A549 (cell line): ENCODE data around the gene ZNF496. TPM values are rescaled to one million over a fixed set of nuclear protein-coding genes. Genes with fewer than 3 reads are reported as not detected.

Experiments
- ATAC-seq, 2 experiments: fragments of 200-7000 bp in 1 of 2; fragments of >200 bp in 1 of 2; cut with Nextera tagmentation in 1 of 2; cut with Tn5 transposase in 1 of 2; 3 replicates each; pipeline versions ENCODE4 v1.8.0 to v1.9.1; 2018 to 2020; ENCODE audit warnings: mild to moderate bottlenecking in 1 of 2, moderate library complexity in 1 of 2
- CTCF ChIA-PET: fragments of 300-600 bp; sonication (Branson Sonifier 250); formaldehyde crosslinking; extraction: SDS; loops from one replicate; lab custom pipeline; 2021; ENCODE audit warnings: antibody characterized with exemption, inconsistent platforms; lab: Yijun Ruan, JAX
- POLR2A ChIA-PET: fragments of 350-600 bp; formaldehyde crosslinking; extraction: SDS; loops from one replicate; lab custom pipeline; 2021; ENCODE audit warnings: antibody characterized with exemption, inconsistent platforms; lab: Yijun Ruan, JAX
- DNase-seq, 2 experiments: peaks; one replicate each; pipeline versions ENCODE4 v3.0.0 to v3.0.0-alpha.2; 2011 to 2016; ENCODE audit warnings: low read depth in 1 of 2, low spot score in 1 of 2
- FAIRE-seq: peaks from 2 replicates; lab custom pipeline; 2011; peaks lifted over from hg19 to GRCh38; lab: Jason Lieb, UNC
- H3K27ac ChIP-seq, 2 experiments: fragments of >200 bp; sonication (Bioruptor Twin); formaldehyde crosslinking; 3 replicates each; pipeline ENCODE4 v1.5.1; 2016 to 2017
- H3K4me1 ChIP-seq: fragments of >200 bp; sonication (Bioruptor Twin); formaldehyde crosslinking; 3 replicates; pipeline ENCODE4 v1.6.1; 2016
- H3K4me2 ChIP-seq: fragments of >200 bp; sonication (Bioruptor Twin); formaldehyde crosslinking; 3 replicates; pipeline ENCODE4 v1.6.1; 2016
- H3K4me3 ChIP-seq: fragments of >200 bp; sonication (Bioruptor Twin); formaldehyde crosslinking; 3 replicates; pipeline ENCODE4 v1.5.1; 2016
- H3K9me3 ChIP-seq: fragments of >200 bp; sonication (Bioruptor Twin); formaldehyde crosslinking; 3 replicates; pipeline ENCODE4 v1.6.1; 2016
- EHF ChIP-seq: fragments of 250-450 bp; sonication (Bioruptor Pico); IDR thresholded peaks from 2 replicates; pipeline ENCODE4 v1.5.0; 2020; ENCODE audit warnings: mild to moderate bottlenecking
- EP300 ChIP-seq, 2 experiments: fragments of >200 bp; sonication (Bioruptor Twin); formaldehyde crosslinking; IDR thresholded peaks; 2 replicates in 1 of 2; 3 replicates in 1 of 2; pipeline ENCODE4 v1.6.1; 2016 to 2017
- GATA3 ChIP-seq: IDR thresholded peaks from 2 replicates; pipeline ENCODE4 v1.6.1; 2012; ENCODE audit warnings: borderline replicate concordance
- HOXA7 ChIP-seq: fragments of 250-450 bp; sonication (Bioruptor Pico); IDR thresholded peaks from 2 replicates; pipeline ENCODE4 v1.5.0; 2020; ENCODE audit warnings: mild to moderate bottlenecking, moderate library complexity
- HOXB13 ChIP-seq: fragments of 250-450 bp; sonication (Bioruptor Pico); IDR thresholded peaks from 2 replicates; pipeline ENCODE4 v1.5.0; 2020; ENCODE audit warnings: low read depth, mild to moderate bottlenecking, moderate library complexity
- JUNB ChIP-seq: fragments of >200 bp; sonication (Bioruptor Twin); formaldehyde crosslinking; IDR thresholded peaks from 2 replicates; pipeline ENCODE4 v1.6.1; 2016
- KDM5A ChIP-seq: fragments of 200-600 bp; sonication (generic); IDR thresholded peaks from 2 replicates; pipeline ENCODE4 v1.6.1; 2016; ENCODE audit warnings: antibody characterized with exemption, mild to moderate bottlenecking
- MAFK ChIP-seq: fragments of 450-650 bp; IDR thresholded peaks from 2 replicates; pipeline ENCODE4 v1.6.1; 2014; ENCODE audit not compliant: partially characterized antibody
- MYC ChIP-seq: IDR thresholded peaks from 2 replicates; pipeline ENCODE4 v1.6.1; 2012; ENCODE audit warnings: mild to moderate bottlenecking, inconsistent platforms, low read length, improper control_type of control experiment, borderline replicate concordance
- NFE2L2 ChIP-seq: fragments of 150-350 bp; conservative IDR thresholded peaks from 2 replicates; pipeline ENCODE4 v1.6.1; 2014; ENCODE audit warnings: low read length
- NPAS2 ChIP-seq: fragments of 250-450 bp; sonication (Bioruptor Pico); IDR thresholded peaks from 2 replicates; pipeline ENCODE4 v1.8.0; 2022; ENCODE audit warnings: mild to moderate bottlenecking, moderate library complexity, borderline replicate concordance
- PHF8 ChIP-seq: fragments of 200-600 bp; sonication (generic); IDR thresholded peaks from 2 replicates; pipeline ENCODE4 v1.6.1; 2016; ENCODE audit warnings: low read depth, mild to moderate bottlenecking, antibody characterized with exemption, moderate library complexity, borderline replicate concordance
- POLR2A ChIP-seq: IDR thresholded peaks from 2 replicates; pipeline ENCODE4 v1.6.1; 2012; ENCODE audit warnings: mild to moderate bottlenecking, low read length
- RARB ChIP-seq: fragments of 250-450 bp; sonication (Bioruptor Pico); IDR thresholded peaks from 2 replicates; pipeline ENCODE4 v1.8.0; 2021; ENCODE audit warnings: mild to moderate bottlenecking, moderate library complexity
- RFX5 ChIP-seq: fragments of 450-650 bp; IDR thresholded peaks from 2 replicates; pipeline ENCODE4 v1.7.1; 2014; ENCODE audit warnings: antibody characterized with exemption, mild to moderate bottlenecking, moderate library complexity
- RNF2 ChIP-seq: fragments of 200-600 bp; sonication (generic); IDR thresholded peaks from 2 replicates; pipeline ENCODE4 v1.6.1; 2016; ENCODE audit warnings: low read depth, mild to moderate bottlenecking, antibody characterized with exemption, moderate library complexity, borderline replicate concordance
- TFCP2L1 ChIP-seq: fragments of 250-450 bp; sonication (Bioruptor Pico); IDR thresholded peaks from 2 replicates; pipeline ENCODE4 v1.5.0; 2021; ENCODE audit warnings: mild to moderate bottlenecking
- WGBS: methylation state at CpG from one replicate; pipeline ENCODE4 v1.1.6; 2017; ENCODE audit errors: missing lambda C conversion rate; 5-methylcytosine and 5-hydroxymethylcytosine counted together
- polyA plus RNA-seq, 4 experiments: library from polyadenylated mRNA; depleted of rRNA in 3 of 4; stranded (reverse); fragments of >200 nt; fragmentation: RNase III in 1 of 4; extraction: RNeasy Plus Mini Kit Qiagen cat#74134 plus additional on column Dnase treatment in 1 of 4; gene quantifications; 2 replicates in 3 of 4; 3 replicates in 1 of 4; pipeline ENCODE4 v1.2.3, GENCODE V29; 2011 to 2017
- TF ChIP-seq, protein P1 (sequence below): fragments of 250-450 bp; sonication (Bioruptor Pico); IDR thresholded peaks from 2 replicates; pipeline ENCODE4 v1.5.0; 2021; ENCODE audit warnings: mild to moderate bottlenecking, moderate library complexity, borderline replicate concordance
- TF ChIP-seq, protein P2 (sequence below): IDR thresholded peaks from 2 replicates; pipeline ENCODE4 v1.6.1; 2012; ENCODE audit warnings: low read depth, borderline replicate concordance
- TF ChIP-seq, protein P3 (sequence below): IDR thresholded peaks from 2 replicates; pipeline ENCODE4 v1.6.1; 2012
- TF ChIP-seq, protein P4 (sequence below): fragments of >200 bp; sonication (Bioruptor Twin); formaldehyde crosslinking; IDR thresholded peaks from 3 replicates; pipeline ENCODE4 v1.5.1; 2016
- TF ChIP-seq, protein P5 (sequence below): fragments of 150-350 bp; IDR thresholded peaks from 2 replicates; pipeline ENCODE4 v1.6.1; 2014; ENCODE audit warnings: low read depth, mild to moderate bottlenecking, low read length
- TF ChIP-seq, protein P6 (sequence below): fragments of 250-450 bp; sonication (Bioruptor Pico); IDR thresholded peaks from 2 replicates; pipeline ENCODE4 v1.5.0; 2020; ENCODE audit warnings: low read depth, mild to moderate bottlenecking, moderate library complexity
- TF ChIP-seq, protein P7 (sequence below): fragments of 450-650 bp; IDR thresholded peaks from 2 replicates; pipeline ENCODE4 v1.6.1; 2014; ENCODE audit warnings: antibody characterized with exemption
- TF ChIP-seq, protein P8 (sequence below): IDR thresholded peaks from 2 replicates; pipeline ENCODE4 v1.6.1; 2012

Gene ZNF496
- polyA plus RNA-seq, 2 of the 4 experiments (the other 2 are of a cell fraction), result 13.1 to 16.1 TPM

DNA sequence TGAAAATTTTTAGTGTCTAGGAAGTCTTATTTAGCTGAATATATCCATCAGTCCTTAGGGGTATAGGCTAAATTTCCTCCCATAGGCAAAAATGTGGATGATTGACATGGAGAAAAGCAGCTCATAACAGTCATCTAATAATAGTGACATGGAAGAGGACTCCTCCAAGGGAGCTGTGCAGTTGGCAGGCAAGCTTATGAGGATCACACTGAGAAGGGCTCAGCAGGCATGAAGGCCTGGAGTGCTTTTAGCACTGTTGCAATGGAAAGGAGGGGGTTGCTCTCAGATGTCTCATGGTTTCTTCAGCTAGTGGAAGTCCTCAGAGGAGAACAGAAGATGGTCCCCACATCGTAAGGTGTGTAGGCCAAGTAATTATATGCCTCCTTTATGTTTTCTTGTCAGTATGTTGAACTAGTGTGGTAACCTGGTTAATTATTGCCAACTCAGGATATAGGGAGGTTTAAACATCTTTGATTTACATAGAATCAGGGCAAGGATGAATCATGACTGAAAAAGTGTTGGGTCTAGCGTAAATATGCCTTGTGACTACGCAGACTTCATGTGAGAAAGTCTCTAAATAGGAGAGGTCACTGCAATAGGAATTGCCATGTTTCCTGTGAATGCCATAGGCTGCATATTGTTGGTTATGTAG, 56.9 kb downstream of the ZNF496 start:
- ChIA-PET CTCF (interaction anchor here (0.8 kb wide), 1 partner anchor 98 kb away, joined by 3 read pairs; no protein-coding TSS in a partner anchor), POLR2A (interaction anchor here (0.6 kb wide), 1 partner anchor 23 kb away, joined by 4 read pairs; no protein-coding TSS in a partner anchor)
- ATAC-seq (no peak), FAIRE-seq (no peak), DNase-seq (no peak)
- 1% methylated on average over 3 of the region's 3 CpGs for WGBS
- Histone ChIP-seq H3K4me1 (no peaks in the 10 kb centered on the region), H3K4me3 (no peak overlapping the region), H3K4me2 (no peak overlapping the region), H3K27ac (no peak overlapping the region), H3K9me3 (0 out of 3 replicates have a peak, but pooled peaks cover 2% of the 10 kb centered on the region)
- TF ChIP-seq POLR2A, result no peak
- TF ChIP-seq, protein P1, sequence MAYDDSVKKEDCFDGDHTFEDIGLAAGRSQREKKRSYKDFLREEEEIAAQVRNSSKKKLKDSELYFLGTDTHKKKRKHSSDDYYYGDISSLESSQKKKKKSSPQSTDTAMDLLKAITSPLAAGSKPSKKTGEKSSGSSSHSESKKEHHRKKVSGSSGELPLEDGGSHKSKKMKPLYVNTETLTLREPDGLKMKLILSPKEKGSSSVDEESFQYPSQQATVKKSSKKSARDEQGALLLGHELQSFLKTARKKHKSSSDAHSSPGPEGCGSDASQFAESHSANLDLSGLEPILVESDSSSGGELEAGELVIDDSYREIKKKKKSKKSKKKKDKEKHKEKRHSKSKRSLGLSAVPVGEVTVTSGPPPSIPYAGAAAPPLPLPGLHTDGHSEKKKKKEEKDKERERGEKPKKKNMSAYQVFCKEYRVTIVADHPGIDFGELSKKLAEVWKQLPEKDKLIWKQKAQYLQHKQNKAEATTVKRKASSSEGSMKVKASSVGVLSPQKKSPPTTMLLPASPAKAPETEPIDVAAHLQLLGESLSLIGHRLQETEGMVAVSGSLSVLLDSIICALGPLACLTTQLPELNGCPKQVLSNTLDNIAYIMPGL, result no peak
- TF ChIP-seq MYC, result no peak
- TF ChIP-seq HOXA7 (CRISPR knock-in tag), result no peak
- TF ChIP-seq RFX5, result no peak
- TF ChIP-seq TFCP2L1 (CRISPR knock-in tag), result no peak
- TF ChIP-seq, protein P2, sequence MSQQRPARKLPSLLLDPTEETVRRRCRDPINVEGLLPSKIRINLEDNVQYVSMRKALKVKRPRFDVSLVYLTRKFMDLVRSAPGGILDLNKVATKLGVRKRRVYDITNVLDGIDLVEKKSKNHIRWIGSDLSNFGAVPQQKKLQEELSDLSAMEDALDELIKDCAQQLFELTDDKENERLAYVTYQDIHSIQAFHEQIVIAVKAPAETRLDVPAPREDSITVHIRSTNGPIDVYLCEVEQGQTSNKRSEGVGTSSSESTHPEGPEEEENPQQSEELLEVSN, result no peak
- TF ChIP-seq EHF, result no peak
- TF ChIP-seq, protein P3, sequence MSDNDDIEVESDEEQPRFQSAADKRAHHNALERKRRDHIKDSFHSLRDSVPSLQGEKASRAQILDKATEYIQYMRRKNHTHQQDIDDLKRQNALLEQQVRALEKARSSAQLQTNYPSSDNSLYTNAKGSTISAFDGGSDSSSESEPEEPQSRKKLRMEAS, result no peak
- no peak for TF ChIP-seq JUNB
- TF ChIP-seq, protein P4, sequence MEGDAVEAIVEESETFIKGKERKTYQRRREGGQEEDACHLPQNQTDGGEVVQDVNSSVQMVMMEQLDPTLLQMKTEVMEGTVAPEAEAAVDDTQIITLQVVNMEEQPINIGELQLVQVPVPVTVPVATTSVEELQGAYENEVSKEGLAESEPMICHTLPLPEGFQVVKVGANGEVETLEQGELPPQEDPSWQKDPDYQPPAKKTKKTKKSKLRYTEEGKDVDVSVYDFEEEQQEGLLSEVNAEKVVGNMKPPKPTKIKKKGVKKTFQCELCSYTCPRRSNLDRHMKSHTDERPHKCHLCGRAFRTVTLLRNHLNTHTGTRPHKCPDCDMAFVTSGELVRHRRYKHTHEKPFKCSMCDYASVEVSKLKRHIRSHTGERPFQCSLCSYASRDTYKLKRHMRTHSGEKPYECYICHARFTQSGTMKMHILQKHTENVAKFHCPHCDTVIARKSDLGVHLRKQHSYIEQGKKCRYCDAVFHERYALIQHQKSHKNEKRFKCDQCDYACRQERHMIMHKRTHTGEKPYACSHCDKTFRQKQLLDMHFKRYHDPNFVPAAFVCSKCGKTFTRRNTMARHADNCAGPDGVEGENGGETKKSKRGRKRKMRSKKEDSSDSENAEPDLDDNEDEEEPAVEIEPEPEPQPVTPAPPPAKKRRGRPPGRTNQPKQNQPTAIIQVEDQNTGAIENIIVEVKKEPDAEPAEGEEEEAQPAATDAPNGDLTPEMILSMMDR, result no peak
- no peak for TF ChIP-seq KDM5A
- TF ChIP-seq GATA3, result no peak
- TF ChIP-seq, protein P5, sequence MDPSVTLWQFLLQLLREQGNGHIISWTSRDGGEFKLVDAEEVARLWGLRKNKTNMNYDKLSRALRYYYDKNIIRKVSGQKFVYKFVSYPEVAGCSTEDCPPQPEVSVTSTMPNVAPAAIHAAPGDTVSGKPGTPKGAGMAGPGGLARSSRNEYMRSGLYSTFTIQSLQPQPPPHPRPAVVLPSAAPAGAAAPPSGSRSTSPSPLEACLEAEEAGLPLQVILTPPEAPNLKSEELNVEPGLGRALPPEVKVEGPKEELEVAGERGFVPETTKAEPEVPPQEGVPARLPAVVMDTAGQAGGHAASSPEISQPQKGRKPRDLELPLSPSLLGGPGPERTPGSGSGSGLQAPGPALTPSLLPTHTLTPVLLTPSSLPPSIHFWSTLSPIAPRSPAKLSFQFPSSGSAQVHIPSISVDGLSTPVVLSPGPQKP, result no peak
- no peak for TF ChIP-seq EP300 (IDR thresholded peaks at IDR 0.05)
- no peak for TF ChIP-seq MAFK

DNA sequence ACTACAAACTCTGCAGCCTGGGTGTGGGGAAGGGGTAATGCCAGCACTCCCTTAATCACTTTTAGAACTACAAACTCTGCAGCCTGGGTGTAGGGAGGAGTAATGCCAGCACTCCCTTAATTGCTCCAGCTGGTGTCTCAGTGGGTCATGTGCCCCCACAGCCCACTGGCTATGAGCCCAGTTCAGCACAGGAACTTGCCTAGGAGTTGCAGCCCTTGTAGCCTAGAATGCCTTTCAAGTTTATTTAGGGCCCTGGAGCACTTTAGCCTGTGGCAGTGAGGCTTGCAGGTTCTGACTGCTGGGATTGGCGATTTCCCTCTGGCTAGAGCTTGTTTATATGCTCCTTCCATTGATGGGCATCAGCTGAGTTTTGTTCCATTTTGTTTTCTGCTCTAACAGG, 58.7 kb downstream of the ZNF496 start:
- 6% methylated on average over 1 of the region's 1 CpG for WGBS
- FAIRE-seq (no peak), DNase-seq (no peak), ATAC-seq (no peak)
- ChIA-PET POLR2A (no interaction called here), CTCF (no interaction called here)
- Histone ChIP-seq H3K4me2 (no peak overlapping the region), H3K4me1 (no peaks in the 10 kb centered on the region), H3K4me3 (no peak overlapping the region), H3K9me3 (peaks cover 2% of the 10 kb centered on the region; the same call in 1 of the 3 replicates), H3K27ac (no peak overlapping the region)
- TF ChIP-seq, protein P6, sequence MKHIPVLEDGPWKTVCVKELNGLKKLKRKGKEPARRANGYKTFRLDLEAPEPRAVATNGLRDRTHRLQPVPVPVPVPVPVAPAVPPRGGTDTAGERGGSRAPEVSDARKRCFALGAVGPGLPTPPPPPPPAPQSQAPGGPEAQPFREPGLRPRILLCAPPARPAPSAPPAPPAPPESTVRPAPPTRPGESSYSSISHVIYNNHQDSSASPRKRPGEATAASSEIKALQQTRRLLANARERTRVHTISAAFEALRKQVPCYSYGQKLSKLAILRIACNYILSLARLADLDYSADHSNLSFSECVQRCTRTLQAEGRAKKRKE (CRISPR knock-in tag), result no peak
- TF ChIP-seq, protein P7, sequence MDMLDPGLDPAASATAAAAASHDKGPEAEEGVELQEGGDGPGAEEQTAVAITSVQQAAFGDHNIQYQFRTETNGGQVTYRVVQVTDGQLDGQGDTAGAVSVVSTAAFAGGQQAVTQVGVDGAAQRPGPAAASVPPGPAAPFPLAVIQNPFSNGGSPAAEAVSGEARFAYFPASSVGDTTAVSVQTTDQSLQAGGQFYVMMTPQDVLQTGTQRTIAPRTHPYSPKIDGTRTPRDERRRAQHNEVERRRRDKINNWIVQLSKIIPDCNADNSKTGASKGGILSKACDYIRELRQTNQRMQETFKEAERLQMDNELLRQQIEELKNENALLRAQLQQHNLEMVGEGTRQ, result no peak
- no peak for TF ChIP-seq RNF2
- TF ChIP-seq, protein P1, result no peak
- TF ChIP-seq HOXB13, result no peak
- TF ChIP-seq, protein P8, sequence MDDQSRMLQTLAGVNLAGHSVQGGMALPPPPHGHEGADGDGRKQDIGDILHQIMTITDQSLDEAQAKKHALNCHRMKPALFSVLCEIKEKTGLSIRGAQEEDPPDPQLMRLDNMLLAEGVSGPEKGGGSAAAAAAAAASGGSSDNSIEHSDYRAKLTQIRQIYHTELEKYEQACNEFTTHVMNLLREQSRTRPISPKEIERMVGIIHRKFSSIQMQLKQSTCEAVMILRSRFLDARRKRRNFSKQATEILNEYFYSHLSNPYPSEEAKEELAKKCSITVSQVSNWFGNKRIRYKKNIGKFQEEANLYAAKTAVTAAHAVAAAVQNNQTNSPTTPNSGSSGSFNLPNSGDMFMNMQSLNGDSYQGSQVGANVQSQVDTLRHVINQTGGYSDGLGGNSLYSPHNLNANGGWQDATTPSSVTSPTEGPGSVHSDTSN, result no peak
- TF ChIP-seq NFE2L2, result no peak
- TF ChIP-seq JUNB, result no peak
- TF ChIP-seq NPAS2, result no peak
- no peak for TF ChIP-seq PHF8
- no peak for TF ChIP-seq RARB
